ENCODE measurements around the gene OR10A5. TPM values are rescaled to one million over a fixed set of nuclear protein-coding genes. Genes with fewer than 3 reads are reported as not detected.
"Not testable (repeated sequence)": the region's sequence is repeated elsewhere in the genome, so short reads cannot be mapped to it uniquely, and the experiment has no call there.

The OR10A5 gene
- total RNA-seq, 1 donor from 2014 or later, result not detected

- DNase-seq (ENCODE audit: low read depth), result no peak
Observed at GRCh38 chr11:6875761-6876160, 30.3 kb downstream of the OR10A5 start.

GRCh38 chr11:6876325-6876724 lies 30.8 kb downstream of the OR10A5 start, which contains the start of gene OR10A4:
Gene OR10A4, plus strand, starts transcription at chr11:6876625. Its CDS starts 23 bp downstream, at chr11:6876648.
- DNase-seq (ENCODE audit: low read depth), result no peak

GRCh38 chr11:6876914-6877313 lies 31.4 kb downstream of the OR10A5 start:
- no peak for DNase-seq (ENCODE audit: low read depth)

- no peak for DNase-seq (ENCODE audit: low read depth)
Observed at GRCh38 chr11:6882751-6883150, 37.3 kb downstream of the OR10A5 start.

GRCh38 chr11:6887711-6888110 lies 42.2 kb downstream of the OR10A5 start:
- not testable (repeated sequence) for DNase-seq (ENCODE audit: low read depth)

GRCh38 chr11:6888830-6889229 lies 43.3 kb downstream of the OR10A5 start:
- no peak for DNase-seq (ENCODE audit: low read depth)

GRCh38 chr11:6889835-6890234 lies 44.4 kb downstream of the OR10A5 start:
- no peak for DNase-seq (ENCODE audit: low read depth)

GRCh38 chr11:6892400-6892799 lies 46.9 kb downstream of the OR10A5 start, which contains the start of gene OR2D2:
Gene OR2D2, minus strand, starts transcription at chr11:6892500. Its CDS starts 0 bp downstream, at chr11:6892500.
- DNase-seq (ENCODE audit: low read depth), result no peak

- DNase-seq (ENCODE audit: low read depth), result no peak
Observed at GRCh38 chr11:6894097-6894496, 48.6 kb downstream of the OR10A5 start.

GRCh38 chr11:6895010-6895409 lies 49.5 kb downstream of the OR10A5 start:
- no peak for DNase-seq (ENCODE audit: low read depth)

Other genes starting within 250 kb of the OR10A5 start
- 14.6 and 22.4 TPM in 2 replicates for gene RRP8, start 242.1 kb upstream of the OR10A5 start, total RNA-seq
- gene ILK, start 241.9 kb upstream of the OR10A5 start, total RNA-seq, result 139 and 165 TPM in 2 replicates
- 84.2 and 145 TPM in 2 replicates for gene TAF10, start 233.5 kb upstream of the OR10A5 start, total RNA-seq
- 55.4 and 60.0 TPM in 2 replicates for gene TPP1, start 226.3 kb upstream of the OR10A5 start, total RNA-seq
- 0.73 and 0.78 TPM in 2 replicates for gene DCHS1, start 189.9 kb upstream of the OR10A5 start, total RNA-seq
- gene MRPL17, start 162.3 kb upstream of the OR10A5 start, total RNA-seq, result 48.7 and 88.0 TPM in 2 replicates
- gene OR2AG2, start 73.7 kb upstream of the OR10A5 start, total RNA-seq, result not detected in 2 replicates
- not detected in 2 replicates for gene OR2AG1, start 62.7 kb upstream of the OR10A5 start, total RNA-seq
- not detected in 2 replicates for gene OR6A2, start 46.0 kb upstream of the OR10A5 start, total RNA-seq
- not detected in 2 replicates for gene OR10A2, start 17.4 kb downstream of the OR10A5 start, total RNA-seq
- not detected in 2 replicates for gene OR10A4, start 30.9 kb downstream of the OR10A5 start, total RNA-seq
- not detected in 2 replicates for gene OR2D2, start 46.8 kb downstream of the OR10A5 start, total RNA-seq
- gene OR2D3, start 75.3 kb downstream of the OR10A5 start, total RNA-seq, result not detected in 2 replicates
- gene ZNF215, start 80.7 kb downstream of the OR10A5 start, total RNA-seq, result 0.13 and 0.52 TPM in 2 replicates
- gene ZNF214, start 174.7 kb downstream of the OR10A5 start, total RNA-seq, result 1.9 and 2.8 TPM in 2 replicates
- gene NLRP14, start 174.8 kb downstream of the OR10A5 start, total RNA-seq, result not detected in 2 replicates
- not detected in 2 replicates for gene RBMXL2, start 243.3 kb downstream of the OR10A5 start, total RNA-seq

All from myocyte (in vitro differentiated cells).